ENCODE measurements around the gene MRFAP1L1. TPM values are rescaled to one million over a fixed set of nuclear protein-coding genes. Genes with fewer than 3 reads are reported as not detected.
"Not testable (repeated sequence)": the region's sequence is repeated elsewhere in the genome, so short reads cannot be mapped to it uniquely, and the experiment has no call there.

MRFAP1L1 gene
- 43.0 TPM for total RNA-seq (ENCODE audit: unreplicated experiment)
- long read RNA-seq, transcript MRFAP1L1-201 (2 exons, 1,593 nt) = major isoform, 29 of 33 reads
- long read RNA-seq, partial matches to known transcripts = 0 of 33 reads
- long read RNA-seq, other reads (novel, unspliced or antisense) = 3 of 33 reads

GRCh38 chr4:6709230-6710114 lies at the start of gene MRFAP1L1:
TSS of gene MRFAP1L1 (minus strand) at chr4:6709865. CDS start at chr4:6709629, 236 bp downstream.
- Mint-ChIP-seq H3K9me3 (ENCODE audit: unreplicated experiment) (no peaks in the 10 kb centered on the region), H3K4me3 (ENCODE audit: unreplicated experiment) (peak within 1 kb of the TSS; percentile 100), H3K27me3 (ENCODE audit: unreplicated experiment) (peaks cover 1% of the 10 kb centered on the region), H3K36me3 (ENCODE audit: low read depth, unreplicated experiment) (peaks cover 11% of the 10 kb centered on the region), H3K27ac (ENCODE audit: unreplicated experiment) (peak within 1 kb of the TSS; percentile 82), H3K4me1 (ENCODE audit: unreplicated experiment) (peaks cover 29% of the 10 kb centered on the region)
- DNase-seq (ENCODE audit: low spot score) = peak; percentile 97
- TF ChIP-seq, protein P1, sequence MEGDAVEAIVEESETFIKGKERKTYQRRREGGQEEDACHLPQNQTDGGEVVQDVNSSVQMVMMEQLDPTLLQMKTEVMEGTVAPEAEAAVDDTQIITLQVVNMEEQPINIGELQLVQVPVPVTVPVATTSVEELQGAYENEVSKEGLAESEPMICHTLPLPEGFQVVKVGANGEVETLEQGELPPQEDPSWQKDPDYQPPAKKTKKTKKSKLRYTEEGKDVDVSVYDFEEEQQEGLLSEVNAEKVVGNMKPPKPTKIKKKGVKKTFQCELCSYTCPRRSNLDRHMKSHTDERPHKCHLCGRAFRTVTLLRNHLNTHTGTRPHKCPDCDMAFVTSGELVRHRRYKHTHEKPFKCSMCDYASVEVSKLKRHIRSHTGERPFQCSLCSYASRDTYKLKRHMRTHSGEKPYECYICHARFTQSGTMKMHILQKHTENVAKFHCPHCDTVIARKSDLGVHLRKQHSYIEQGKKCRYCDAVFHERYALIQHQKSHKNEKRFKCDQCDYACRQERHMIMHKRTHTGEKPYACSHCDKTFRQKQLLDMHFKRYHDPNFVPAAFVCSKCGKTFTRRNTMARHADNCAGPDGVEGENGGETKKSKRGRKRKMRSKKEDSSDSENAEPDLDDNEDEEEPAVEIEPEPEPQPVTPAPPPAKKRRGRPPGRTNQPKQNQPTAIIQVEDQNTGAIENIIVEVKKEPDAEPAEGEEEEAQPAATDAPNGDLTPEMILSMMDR (IDR thresholded peaks at IDR 0.05; ENCODE audit: unreplicated experiment) = no peak

DNA sequence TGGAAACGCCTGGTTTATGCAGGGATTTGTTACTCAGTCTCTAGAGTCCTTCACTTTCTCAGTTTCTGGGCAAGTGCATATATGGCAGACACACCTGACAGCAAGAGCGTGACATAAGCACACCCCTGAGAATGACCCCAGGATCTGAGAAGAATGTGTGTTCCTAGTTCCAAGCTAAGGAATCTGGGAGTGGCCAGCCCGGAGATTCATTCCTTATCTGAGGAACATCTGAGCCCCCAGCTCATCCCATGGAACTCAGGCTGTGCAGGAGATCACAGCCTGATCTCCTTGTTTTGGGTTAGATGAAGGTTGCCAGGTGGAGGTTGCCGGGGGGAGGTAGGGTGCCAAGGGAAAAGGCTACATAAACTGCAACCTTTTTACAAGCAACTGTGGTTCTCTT lies 49.1 kb upstream of the MRFAP1L1 start:
- H3K9me3 Mint-ChIP-seq (ENCODE audit: unreplicated experiment) = no peaks in the 10 kb centered on the region
- TF ChIP-seq, protein P1 (IDR thresholded peaks at IDR 0.05; ENCODE audit: unreplicated experiment) = no peak
- H3K27ac Mint-ChIP-seq (ENCODE audit: unreplicated experiment) = no peak overlapping the region
- H3K36me3 Mint-ChIP-seq (ENCODE audit: low read depth, unreplicated experiment) = no peaks in the 10 kb centered on the region
- H3K4me1 Mint-ChIP-seq (ENCODE audit: unreplicated experiment) = peaks cover 3% of the 10 kb centered on the region
- DNase-seq (ENCODE audit: low spot score) = no peak
- H3K27me3 Mint-ChIP-seq (ENCODE audit: unreplicated experiment) = peaks cover 10% of the 10 kb centered on the region
- H3K4me3 Mint-ChIP-seq (ENCODE audit: unreplicated experiment) = no peak overlapping the region

DNA sequence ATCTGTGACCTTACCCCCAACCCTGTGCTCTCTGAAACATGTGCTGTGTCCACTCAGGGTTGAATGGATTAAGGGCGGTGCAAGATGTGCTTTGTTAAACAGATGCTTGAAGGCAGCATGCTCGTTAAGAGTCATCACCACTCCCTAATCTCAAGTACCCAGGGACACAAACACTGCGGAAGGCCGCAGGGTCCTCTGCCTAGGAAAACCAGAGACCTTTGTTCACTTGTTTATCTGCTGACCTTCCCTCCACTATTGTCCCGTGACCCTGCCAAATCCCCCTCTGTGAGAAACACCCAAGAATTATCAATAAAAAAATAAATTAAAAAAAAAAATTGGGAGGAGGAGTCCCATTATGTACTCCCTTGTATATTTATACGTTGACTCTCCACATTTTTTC lies 46.7 kb upstream of the MRFAP1L1 start:
- not testable (repeated sequence) for H3K9me3 Mint-ChIP-seq (ENCODE audit: unreplicated experiment); DNase-seq (ENCODE audit: low spot score); H3K27ac Mint-ChIP-seq (ENCODE audit: unreplicated experiment); H3K36me3 Mint-ChIP-seq (ENCODE audit: low read depth, unreplicated experiment); H3K4me3 Mint-ChIP-seq (ENCODE audit: unreplicated experiment); H3K27me3 Mint-ChIP-seq (ENCODE audit: unreplicated experiment); H3K4me1 Mint-ChIP-seq (ENCODE audit: unreplicated experiment)

- no peaks in the 10 kb centered on the region for H3K27me3 Mint-ChIP-seq (ENCODE audit: unreplicated experiment)
Measured at GRCh38 chr4:6755088-6755753, 45.6 kb upstream of the MRFAP1L1 start.

DNA sequence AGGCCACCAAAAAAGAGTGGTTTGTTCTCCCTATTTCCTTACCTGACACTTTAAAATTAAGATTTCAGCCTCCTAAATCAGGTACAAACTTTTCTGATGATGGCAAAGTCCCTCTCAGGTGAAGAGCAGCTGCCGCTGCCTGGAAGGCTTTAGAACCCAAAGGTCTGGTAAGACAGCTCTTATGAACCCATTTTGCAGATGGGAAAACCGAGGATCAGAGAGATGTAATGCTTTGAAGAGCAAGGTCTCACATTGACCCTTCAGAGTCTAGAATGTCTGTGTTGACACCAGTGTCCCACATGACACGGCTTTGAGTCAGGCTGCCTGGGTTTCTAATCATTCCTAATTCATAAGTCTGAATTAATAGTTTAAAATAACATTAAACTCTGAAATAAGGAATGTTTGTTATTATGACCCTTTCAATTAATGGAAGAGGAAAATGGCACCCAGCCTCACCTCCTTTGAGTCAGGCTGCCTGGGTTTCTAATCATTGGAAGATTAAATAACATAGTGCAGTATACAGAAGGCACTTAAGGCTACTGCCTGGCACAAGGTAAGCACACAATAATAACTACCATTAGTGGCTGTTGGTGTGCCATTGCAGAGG lies 44.9 kb upstream of the MRFAP1L1 start:
- no peaks in the 10 kb centered on the region for H3K36me3 Mint-ChIP-seq (ENCODE audit: low read depth, unreplicated experiment)
- H3K9me3 Mint-ChIP-seq (ENCODE audit: unreplicated experiment) = no peaks in the 10 kb centered on the region
- no peaks in the 10 kb centered on the region for H3K27me3 Mint-ChIP-seq (ENCODE audit: unreplicated experiment)
- H3K27ac Mint-ChIP-seq (ENCODE audit: unreplicated experiment) = no peak overlapping the region
- H3K4me3 Mint-ChIP-seq (ENCODE audit: unreplicated experiment) = no peak overlapping the region
- H3K4me1 Mint-ChIP-seq (ENCODE audit: unreplicated experiment) = peaks cover 4% of the 10 kb centered on the region
- no peak for DNase-seq (ENCODE audit: low spot score)
- TF ChIP-seq, protein P1 (IDR thresholded peaks at IDR 0.05; ENCODE audit: unreplicated experiment) = no peak

More at GRCh38 chr4:6755088-6755753, 45.6 kb upstream of the MRFAP1L1 start:
- Mint-ChIP-seq H3K27ac (ENCODE audit: unreplicated experiment) (no peak overlapping the region), H3K9me3 (ENCODE audit: unreplicated experiment) (no peaks in the 10 kb centered on the region), H3K4me3 (ENCODE audit: unreplicated experiment) (no peak overlapping the region), H3K36me3 (ENCODE audit: low read depth, unreplicated experiment) (no peaks in the 10 kb centered on the region), H3K4me1 (ENCODE audit: unreplicated experiment) (peaks cover 4% of the 10 kb centered on the region)
- TF ChIP-seq, protein P1 (IDR thresholded peaks at IDR 0.05; ENCODE audit: unreplicated experiment) = no peak
- no peak for DNase-seq (ENCODE audit: low spot score)
